Measurements from ENCODE around the gene RSBN1.

The RSBN1 gene

GRCh38 chr1:113780374-113781146 lies 31.7 kb downstream of the RSBN1 start:
- Histone ChIP-seq H3K4me3 (ENCODE audit: low read depth, low read length) (no peak overlapping the region), H3K4me1 (peaks cover 3% of the 10 kb centered on the region; the same call in 1 of the 2 replicates), H3K27me3 (no peaks in the 10 kb centered on the region), H3K36me3 (0 out of 2 replicates have a peak, but pooled peaks cover 7% of the 10 kb centered on the region), H3K9me3 (no peaks in the 10 kb centered on the region)
- TF ChIP-seq CTCF (IDR thresholded peaks at IDR 0.05; ENCODE audit: low read depth, low read length): no peak
- no peak for DNase-seq

GRCh38 chr1:113779542-113779941 lies 32.7 kb downstream of the RSBN1 start:
- no peak for DNase-seq
- TF ChIP-seq CTCF (IDR thresholded peaks at IDR 0.05; ENCODE audit: low read depth, low read length): no peak
- H3K4me1 ChIP-seq: peaks cover 3% of the 10 kb centered on the region; the same call in 1 of the 2 replicates

GRCh38 chr1:113777561-113777960 lies 34.7 kb downstream of the RSBN1 start:
- Histone ChIP-seq H3K4me1 (peaks cover 3% of the 10 kb centered on the region; the same call in 1 of the 2 replicates), H3K9me3 (no peaks in the 10 kb centered on the region), H3K27me3 (no peaks in the 10 kb centered on the region), H3K4me3 (ENCODE audit: low read depth, low read length) (no peak overlapping the region), H3K36me3 (0 out of 2 replicates have a peak, but pooled peaks cover 7% of the 10 kb centered on the region)
- DNase-seq: no peak
- no peak for TF ChIP-seq CTCF (IDR thresholded peaks at IDR 0.05; ENCODE audit: low read depth, low read length)

More at GRCh38 chr1:113779542-113779941, 32.7 kb downstream of the RSBN1 start:
- Histone ChIP-seq H3K36me3 (0 out of 2 replicates have a peak, but pooled peaks cover 7% of the 10 kb centered on the region), H3K27me3 (no peaks in the 10 kb centered on the region), H3K9me3 (no peaks in the 10 kb centered on the region), H3K4me3 (ENCODE audit: low read depth, low read length) (no peak overlapping the region)

GRCh38 chr1:113770031-113770430 lies 42.2 kb downstream of the RSBN1 start:
- H3K4me1 ChIP-seq: peaks cover 8% of the 10 kb centered on the region
- no peaks in the 10 kb centered on the region for H3K9me3 ChIP-seq
- H3K4me3 ChIP-seq (ENCODE audit: low read depth, low read length): no peak overlapping the region
- H3K36me3 ChIP-seq: peaks cover 26% of the 10 kb centered on the region
- H3K27me3 ChIP-seq: no peaks in the 10 kb centered on the region
- no peak for DNase-seq
- no peak for TF ChIP-seq CTCF (IDR thresholded peaks at IDR 0.05; ENCODE audit: low read depth, low read length)

GRCh38 chr1:113769601-113769970 lies 42.7 kb downstream of the RSBN1 start:
- Histone ChIP-seq H3K36me3 (peaks cover 29% of the 10 kb centered on the region), H3K4me3 (ENCODE audit: low read depth, low read length) (no peak overlapping the region), H3K4me1 (peaks cover 8% of the 10 kb centered on the region), H3K27me3 (no peaks in the 10 kb centered on the region), H3K9me3 (no peaks in the 10 kb centered on the region)
- TF ChIP-seq CTCF (IDR thresholded peaks at IDR 0.05; ENCODE audit: low read depth, low read length): no peak
- DNase-seq: no peak

GRCh38 chr1:113768916-113769600 lies 43.2 kb downstream of the RSBN1 start:
- H3K36me3 ChIP-seq: peaks cover 29% of the 10 kb centered on the region
- no peaks in the 10 kb centered on the region for H3K27me3 ChIP-seq
- no peak for TF ChIP-seq CTCF (IDR thresholded peaks at IDR 0.05; ENCODE audit: low read depth, low read length)
- H3K9me3 ChIP-seq: no peaks in the 10 kb centered on the region
- no peak overlapping the region for H3K4me3 ChIP-seq (ENCODE audit: low read depth, low read length)
- no peak for DNase-seq
- peaks cover 8% of the 10 kb centered on the region for H3K4me1 ChIP-seq

All from BE2C (cell line).